Lower lobe of right lung (tissue), 2 donors: ENCODE measurements around the gene CARS2. TPM values are rescaled to one million over a fixed set of nuclear protein-coding genes. Genes with fewer than 3 reads are reported as not detected.

ENCODE experiments used
- ATAC-seq, 2 donors: fragments of 200-7000 bp; cut with Tn5 transposase; one replicate each; pipeline ENCODE4 v1.9.1; 2020 to 2022; ENCODE audit warnings: mild to moderate bottlenecking in 2 of 2, moderate library complexity in 2 of 2
- DNase-seq: peaks from one replicate; pipeline ENCODE4 v3.0.0-alpha.2; 2020
- H3K27ac ChIP-seq: fragments of 200-600 bp; one replicate; pipeline ENCODE4 v1.8.0; 2022
- H3K27me3 ChIP-seq: fragments of 200-600 bp; one replicate; pipeline ENCODE4 v1.8.0; 2022; ENCODE audit warnings: low read depth
- H3K36me3 ChIP-seq: fragments of 200-600 bp; one replicate; pipeline ENCODE4 v1.8.0; 2022; ENCODE audit warnings: mild to moderate bottlenecking
- H3K4me1 ChIP-seq: fragments of 200-600 bp; one replicate; pipeline ENCODE4 v1.8.0; 2022
- H3K4me3 ChIP-seq: fragments of 200-600 bp; one replicate; pipeline ENCODE4 v1.8.0; 2022; ENCODE audit warnings: mild to moderate bottlenecking
- H3K9me3 ChIP-seq: fragments of 200-600 bp; one replicate; pipeline ENCODE4 v1.8.0; 2022
- CTCF ChIP-seq: fragments of 200-600 bp; IDR thresholded peaks from one replicate; pipeline ENCODE4 v1.8.0; 2022; ENCODE audit warnings: antibody characterized with exemption, mild to moderate bottlenecking
- intact Hi-C: fragments of 100-400 bp; cut with DNase I; formaldehyde crosslinking; loops from one replicate; pipeline ENCODE4 v1.11.0; 2022
- total RNA-seq: library from RNA; stranded (reverse); fragmentation: NEBNext Ultra II Directional; extraction: Animal tissue kit (Norgen Biotek cat#: 25700); gene quantifications from one replicate; pipeline ENCODE4 v1.2.1, GENCODE V29; 2021
- donor health status: DM: no; HTN: yes; CAD: no; lungs with severe emphysema.

CARS2 gene
- total RNA-seq, 1 donor from 2014 or later, result 70.3 TPM

GRCh38 chr13:110637275-110637674, 68.6 kb downstream of the CARS2 start:
- ATAC-seq, result no peak

GRCh38 chr13:110636701-110637201, 69.2 kb downstream of the CARS2 start:
- no peak for TF ChIP-seq CTCF
- Histone ChIP-seq H3K4me3 (no peak overlapping the region), H3K4me1 (no peaks in the 10 kb centered on the region), H3K27me3 (no peaks in the 10 kb centered on the region), H3K27ac (no peak overlapping the region), H3K36me3 (peaks cover 83% of the 10 kb centered on the region), H3K9me3 (no peaks in the 10 kb centered on the region)
- DNase-seq (peak; percentile 41), ATAC-seq (no peak)
- intact Hi-C loops, result no loop called here

More at GRCh38 chr13:110637275-110637674, 68.6 kb downstream of the CARS2 start:
- Histone ChIP-seq H3K4me3 (no peak overlapping the region), H3K4me1 (no peaks in the 10 kb centered on the region), H3K9me3 (no peaks in the 10 kb centered on the region), H3K27me3 (no peaks in the 10 kb centered on the region), H3K36me3 (peaks cover 86% of the 10 kb centered on the region), H3K27ac (no peak overlapping the region)
- intact Hi-C loops, result no loop called here
- no peak for TF ChIP-seq CTCF
- no peak for DNase-seq

- Histone ChIP-seq H3K27me3 (no peaks in the 10 kb centered on the region), H3K9me3 (no peaks in the 10 kb centered on the region), H3K4me3 (no peak overlapping the region), H3K4me1 (no peaks in the 10 kb centered on the region), H3K27ac (no peak overlapping the region), H3K36me3 (peaks cover 83% of the 10 kb centered on the region)
- peak; percentile 28 for DNase-seq
- intact Hi-C loops, result no loop called here
- ATAC-seq, result no peak
- TF ChIP-seq CTCF, result no peak
Observed at GRCh38 chr13:110636053-110636475, 69.9 kb downstream of the CARS2 start.

GRCh38 chr13:110635405-110636002, 70.4 kb downstream of the CARS2 start:
- intact Hi-C loops, result no loop called here

GRCh38 chr13:110634558-110634957, 71.4 kb downstream of the CARS2 start:
- ATAC-seq, result no peak
- H3K4me1 ChIP-seq, result no peaks in the 10 kb centered on the region
- H3K27me3 ChIP-seq, result no peaks in the 10 kb centered on the region
- DNase-seq, result peak; percentile 20
- TF ChIP-seq CTCF, result no peak
- no peak overlapping the region for H3K27ac ChIP-seq
- peaks cover 78% of the 10 kb centered on the region for H3K36me3 ChIP-seq
- no peaks in the 10 kb centered on the region for H3K9me3 ChIP-seq
- no peak overlapping the region for H3K4me3 ChIP-seq
- intact Hi-C loops, result no loop called here

More at GRCh38 chr13:110635405-110636002, 70.4 kb downstream of the CARS2 start:
- Histone ChIP-seq H3K9me3 (no peaks in the 10 kb centered on the region), H3K4me3 (no peak overlapping the region), H3K4me1 (no peaks in the 10 kb centered on the region), H3K27ac (no peak overlapping the region), H3K27me3 (no peaks in the 10 kb centered on the region), H3K36me3 (peaks cover 83% of the 10 kb centered on the region)
- ATAC-seq, result no peak
- DNase-seq, result peak; percentile 33
- no peak for TF ChIP-seq CTCF
